SU-DHL-6 (cell line): ENCODE data around the gene TTYH3.

Source experiments
- H2AFZ ChIP-seq: fragments of 200-600 bp; sonication (generic); 2 replicates; pipeline ENCODE4 v1.6.1; 2014; ENCODE audit warnings: low read depth, mild to moderate bottlenecking, moderate library complexity, mixed read lengths, antibody characterized with exemption, low read length; ENCODE audit not compliant: severe bottlenecking
- H3F3A ChIP-seq: fragments of 200-600 bp; shearing (Covaris generic); 2 replicates; pipeline ENCODE4 v1.6.0; 2016; ENCODE audit warnings: antibody characterized with exemption, mild to moderate bottlenecking; ENCODE audit not compliant: insufficient read depth
- H3K27ac ChIP-seq: fragments of 200-600 bp; sonication (generic); 2 replicates; pipeline ENCODE4 v1.5.1; 2016; ENCODE audit warnings: low read depth, mild to moderate bottlenecking, low read length, moderate library complexity, mixed read lengths
- H3K27me3 ChIP-seq: fragments of 200-600 bp; sonication (generic), shearing (Covaris generic); 2 replicates; pipeline ENCODE4 v1.6.0; 2014; ENCODE audit warnings: mild to moderate bottlenecking, low read length
- H3K36me3 ChIP-seq: fragments of 200-600 bp; sonication (generic); 2 replicates; pipeline ENCODE4 v1.6.1; 2014; ENCODE audit warnings: mild to moderate bottlenecking, low read length, mixed read lengths
- H3K4me2 ChIP-seq: fragments of 300-600, 200-600 bp; shearing (Covaris generic), sonication (generic); 2 replicates; pipeline ENCODE4 v1.6.0; 2014; ENCODE audit warnings: low read length, low read depth, mild to moderate bottlenecking; ENCODE audit not compliant: poor library complexity, severe bottlenecking
- H3K4me3 ChIP-seq: fragments of 200-600 bp; sonication (generic); 2 replicates; pipeline ENCODE4 v1.5.1; 2014; ENCODE audit warnings: antibody characterized with exemption, low read length, mild to moderate bottlenecking, mixed read lengths; ENCODE audit not compliant: insufficient read depth, poor library complexity, severe bottlenecking
- H3K79me2 ChIP-seq: fragments of 200-600 bp; sonication (generic); 2 replicates; pipeline ENCODE4 v1.6.1; 2014; ENCODE audit warnings: mild to moderate bottlenecking, low read length, moderate library complexity; ENCODE audit not compliant: insufficient read depth
- H3K9ac ChIP-seq: fragments of 200-600 bp; sonication (generic); 2 replicates; pipeline ENCODE4 v1.7.0; 2014; ENCODE audit warnings: mild to moderate bottlenecking, low read length
- H3K9me2 ChIP-seq: fragments of 200-600 bp; sonication (generic); replicated peaks from 2 replicates; pipeline ENCODE4 v1.6.1; 2014; ENCODE audit warnings: low read length; ENCODE audit not compliant: insufficient read depth
- H3K9me3 ChIP-seq: fragments of 200-600 bp; sonication (generic); 2 replicates; pipeline ENCODE4 v1.6.1; 2014; ENCODE audit warnings: low read length, mixed read lengths; ENCODE audit not compliant: insufficient read depth
- H4K20me1 ChIP-seq: fragments of 200-600 bp; sonication (generic); 2 replicates; pipeline ENCODE4 v1.6.1; 2014; ENCODE audit warnings: low read depth, mild to moderate bottlenecking, antibody characterized with exemption, low read length, moderate library complexity, mixed read lengths
- CTCF ChIP-seq: fragments of 200-600 bp; sonication (generic); IDR thresholded peaks from one replicate; pipeline ENCODE4 v1.5.1; 2017; ENCODE audit warnings: antibody characterized with exemption, mild to moderate bottlenecking, low read length, moderate library complexity; ENCODE audit not compliant: insufficient read depth, poor library complexity, severe bottlenecking
- EZH2phosphoT487 ChIP-seq: fragments of 200-600 bp; sonication (generic), shearing (Covaris generic); conservative IDR thresholded peaks from 2 replicates; pipeline ENCODE4 v1.6.1; 2018; ENCODE audit warnings: mild to moderate bottlenecking, antibody characterized with exemption, low read length, moderate library complexity, mixed read lengths

TTYH3 gene

GRCh38 chr7:2651336-2651735 lies 19.6 kb downstream of the TTYH3 start:
- Histone ChIP-seq H4K20me1 (no peaks in the 10 kb centered on the region), H3K4me3 (no peak overlapping the region), H2AFZ (no peak overlapping the region), H3K9me3 (no peaks in the 10 kb centered on the region), H3K27me3 (no peaks in the 10 kb centered on the region), H3K9ac (no peak overlapping the region), H3K4me2 (no peak overlapping the region), H3F3A (no peaks in the 10 kb centered on the region), H3K79me2 (no peaks in the 10 kb centered on the region), H3K9me2 (no peaks in the 10 kb centered on the region), H3K36me3 (no peaks in the 10 kb centered on the region), H3K27ac (no peak overlapping the region)
- TF ChIP-seq CTCF (peak; percentile 52), EZH2phosphoT487 (no peak)

GRCh38 chr7:2651847-2652735 lies 20.3 kb downstream of the TTYH3 start:
- no peaks in the 10 kb centered on the region for H3K27me3 ChIP-seq
- H3K4me2 ChIP-seq: no peak overlapping the region
- H4K20me1 ChIP-seq: no peaks in the 10 kb centered on the region
- no peaks in the 10 kb centered on the region for H3K9me3 ChIP-seq
- H3K4me3 ChIP-seq: no peak overlapping the region
- no peak for TF ChIP-seq EZH2phosphoT487
- no peak for TF ChIP-seq CTCF
- H3K27ac ChIP-seq: no peak overlapping the region
- H3K9ac ChIP-seq: no peak overlapping the region
- H3K36me3 ChIP-seq: no peaks in the 10 kb centered on the region
- no peaks in the 10 kb centered on the region for H3K9me2 ChIP-seq
- H2AFZ ChIP-seq: no peak overlapping the region
- no peaks in the 10 kb centered on the region for H3K79me2 ChIP-seq
- H3F3A ChIP-seq: no peaks in the 10 kb centered on the region

- no peak for TF ChIP-seq EZH2phosphoT487
- no peak for TF ChIP-seq CTCF
- H3K9ac ChIP-seq: no peak overlapping the region
- no peaks in the 10 kb centered on the region for H3K9me3 ChIP-seq
- no peak overlapping the region for H3K27ac ChIP-seq
- H3K36me3 ChIP-seq: no peaks in the 10 kb centered on the region
- H3K4me3 ChIP-seq: no peak overlapping the region
- no peaks in the 10 kb centered on the region for H3F3A ChIP-seq
- H2AFZ ChIP-seq: no peak overlapping the region
- no peaks in the 10 kb centered on the region for H3K79me2 ChIP-seq
- H3K9me2 ChIP-seq: no peaks in the 10 kb centered on the region
- no peaks in the 10 kb centered on the region for H4K20me1 ChIP-seq
- H3K27me3 ChIP-seq: no peaks in the 10 kb centered on the region
- no peak overlapping the region for H3K4me2 ChIP-seq
These were observed 20.9 kb downstream of the TTYH3 start for GRCh38 chr7:2652736-2653060.
